GM12878 (cell line): ENCODE measurements around the gene SLC6A12. TPM values are rescaled to one million over a fixed set of nuclear protein-coding genes. Genes with fewer than 3 reads are reported as not detected.

Experiments
- ATAC-seq: fragments of 200-7000 bp; cut with Tn5 transposase; 3 replicates; pipeline ENCODE4 v1.9.1; 2020; ENCODE audit warnings: mild to moderate bottlenecking, moderate library complexity
- BruUV-seq: library from RNA; stranded (reverse); fragments of 400-500 nt; replicated peaks from 2 replicates; lab custom pipeline; 2021; lab: Mats Ljungman, UMichigan
- CTCF ChIA-PET: fragments of 300-600 bp; sonication (Branson Sonifier 250); formaldehyde crosslinking; extraction: SDS; loops from one replicate; lab custom pipeline; 2021; ENCODE audit warnings: inconsistent platforms; lab: Yijun Ruan, JAX
- POLR2A ChIA-PET: fragments of 350-600 bp; formaldehyde crosslinking; extraction: SDS; loops from one replicate; lab custom pipeline; 2021; ENCODE audit warnings: inconsistent platforms; lab: Charles Lee
- RAD21 ChIA-PET: fragments of 300-600 bp; sonication (Branson Sonifier 250); formaldehyde crosslinking; loops from one replicate; lab custom pipeline; 2023; ENCODE audit warnings: antibody characterized with exemption; ENCODE audit not compliant: unreplicated experiment; lab: Charles Lee
- SMC1A ChIA-PET: fragments of 300-600 bp; sonication (Branson Sonifier 250); formaldehyde crosslinking; loops from one replicate; lab custom pipeline; 2023; ENCODE audit not compliant: unreplicated experiment, uncharacterized antibody; lab: Charles Lee
- DNase-seq: peaks from one replicate; pipeline ENCODE4 v3.0.0-alpha.2; 2011; ENCODE audit warnings: low read depth, low spot score
- FAIRE-seq: peaks from 3 replicates; lab custom pipeline; 2011; peaks lifted over from hg19 to GRCh38; lab: Jason Lieb, UNC
- H2AFZ ChIP-seq: 2 replicates; pipeline ENCODE4 v1.6.0; 2011; ENCODE audit warnings: low read depth, low read length, control low read depth; ENCODE audit not compliant: control insufficient read depth
- H3K27ac ChIP-seq: 2 replicates; pipeline ENCODE4 v1.5.1; 2011; ENCODE audit warnings: control low read depth; ENCODE audit not compliant: control insufficient read depth, insufficient read depth
- H3K27me3 ChIP-seq, 2 experiments: replicated peaks in 1 of 2; 2 replicates each; pipeline versions ENCODE4 v1.6.0 to v1.6.1; 2011; ENCODE audit warnings: low read length in 1 of 2; ENCODE audit not compliant: control insufficient read depth in 2 of 2, insufficient read depth in 2 of 2
- H3K36me3 ChIP-seq, 2 experiments: 2 replicates each; pipeline ENCODE4 v1.5.1; 2011; ENCODE audit warnings: low read length in 1 of 2; ENCODE audit not compliant: control insufficient read depth in 2 of 2, insufficient read depth in 2 of 2
- H3K4me1 ChIP-seq: 2 replicates; pipeline ENCODE4 v1.6.1; 2011; ENCODE audit warnings: mild to moderate bottlenecking, low read length, moderate library complexity, mixed read lengths; ENCODE audit not compliant: control insufficient read depth, insufficient read depth
- H3K4me2 ChIP-seq: 2 replicates; pipeline ENCODE4 v1.6.0; 2011; ENCODE audit warnings: control low read depth; ENCODE audit not compliant: control insufficient read depth, insufficient read depth
- H3K4me3 ChIP-seq: fragments of 200-600 bp; sonication (generic); 2 replicates; pipeline ENCODE4 v1.5.1; 2016
- H3K79me2 ChIP-seq: 2 replicates; pipeline ENCODE4 v1.6.0; 2011; ENCODE audit warnings: low read length; ENCODE audit not compliant: control insufficient read depth, insufficient read depth
- H3K9ac ChIP-seq: 2 replicates; pipeline ENCODE4 v1.8.0; 2011; ENCODE audit warnings: low read length, control low read depth, mixed read lengths; ENCODE audit not compliant: control insufficient read depth, insufficient read depth
- H3K9me3 ChIP-seq: replicated peaks from 3 replicates; pipeline ENCODE4 v1.5.1; 2011; ENCODE audit warnings: mild to moderate bottlenecking, low read length; ENCODE audit not compliant: control insufficient read depth, insufficient read depth
- H4K20me1 ChIP-seq: 2 replicates; pipeline ENCODE4 v1.6.0; 2011; ENCODE audit not compliant: control insufficient read depth, insufficient read depth
- CHD4 ChIP-seq: fragments of 200-600 bp; sonication (generic); IDR thresholded peaks from 2 replicates; pipeline ENCODE4 v1.6.1; 2016; ENCODE audit warnings: mild to moderate bottlenecking
- DPF2 ChIP-seq: fragments of 450-650 bp; IDR thresholded peaks from 2 replicates; pipeline ENCODE4 v1.6.1; 2017; ENCODE audit warnings: mild to moderate bottlenecking
- LARP7 ChIP-seq: fragments of 450-650 bp; IDR thresholded peaks from 2 replicates; pipeline ENCODE4 v1.6.1; 2017; ENCODE audit warnings: mild to moderate bottlenecking
- NFXL1 ChIP-seq: fragments of 450-650 bp; IDR thresholded peaks from 2 replicates; pipeline ENCODE4 v1.6.1; 2017; ENCODE audit warnings: antibody characterized with exemption, mild to moderate bottlenecking, borderline replicate concordance
- NFYB ChIP-seq: IDR thresholded peaks from 2 replicates; pipeline ENCODE4 v1.6.1; 2011; ENCODE audit warnings: low read depth, mild to moderate bottlenecking, low read length, improper control_type of control experiment, moderate library complexity; ENCODE audit not compliant: insufficient read depth
- RB1 ChIP-seq: fragments of 450-650 bp; formaldehyde crosslinking; IDR thresholded peaks from 2 replicates; pipeline ENCODE4 v1.6.1; 2017; ENCODE audit warnings: mild to moderate bottlenecking, borderline replicate concordance
- REST ChIP-seq: IDR thresholded peaks from 2 replicates; pipeline ENCODE4 v1.6.1; 2012; ENCODE audit warnings: mild to moderate bottlenecking, low read depth, low read length
- SIX5 ChIP-seq: IDR thresholded peaks from 2 replicates; pipeline ENCODE4 v1.6.1; 2011; ENCODE audit warnings: mild to moderate bottlenecking, low read depth, low read length, moderate library complexity; ENCODE audit not compliant: severe bottlenecking
- SREBF2 ChIP-seq: IDR thresholded peaks from 2 replicates; pipeline ENCODE4 v1.6.1; 2012; ENCODE audit warnings: mild to moderate bottlenecking, low read length
- SUPT20H ChIP-seq: IDR thresholded peaks from 2 replicates; pipeline ENCODE4 v1.6.1; 2011; ENCODE audit warnings: low read depth, mild to moderate bottlenecking, low read length, moderate library complexity, borderline replicate concordance; ENCODE audit not compliant: control insufficient read depth
- TARDBP ChIP-seq: IDR thresholded peaks from 2 replicates; pipeline ENCODE4 v1.6.1; 2016; ENCODE audit warnings: borderline replicate concordance
- ZBTB33 ChIP-seq: fragments of 450-650 bp; IDR thresholded peaks from 2 replicates; pipeline ENCODE4 v1.6.1; 2017; ENCODE audit warnings: mild to moderate bottlenecking
- WGBS: methylation state at CpG from one replicate; pipeline ENCODE4 v1.1.6; 2016; ENCODE audit warnings: low lambda C conversion rate; ENCODE audit not compliant: insufficient replicate concordance, insufficient coverage; ENCODE audit errors: missing lambda C conversion rate; 5-methylcytosine and 5-hydroxymethylcytosine counted together
- in situ Hi-C: fragments of 300-500 bp; cut with MboI; formaldehyde crosslinking; loops from 9 replicates; pipeline ENCODE4 v1.14.3; 2018; ENCODE audit warnings: mixed read lengths
- intact Hi-C: fragments of 100-400 bp; cut with micrococcal nuclease; formaldehyde crosslinking; loops from one replicate; pipeline ENCODE4 v1.14.2; 2022; ENCODE audit not compliant: unreplicated experiment
- polyA plus RNA-seq, 11 experiments: library from polyadenylated mRNA; depleted of rRNA in 4 of 11; unstranded in 6 of 11; stranded (reverse) in 5 of 11; fragments of >200 nt; fragmentation: Nextera tagmentation in 4 of 11; fragmentation: Illumina TruSeq in 1 of 11; extraction: Ambion mirVana in 4 of 11; extraction: Trizol in 1 of 11; gene quantifications; 1 replicate in 1 of 11; 2 replicates in 10 of 11; pipeline versions ENCODE4 v1.2.1 to v1.2.3, GENCODE V29; 2011 to 2016; ENCODE audit warnings: inconsistent platforms in 2 of 11, missing spikeins in 2 of 11, low read depth in 1 of 11
- total RNA-seq, 4 experiments: library from RNA; depleted of rRNA in 3 of 4; stranded (reverse); fragments of >200 nt in 3 of 4; fragmentation: Illumina TruSeq in 1 of 4; extraction: Trizol in 1 of 4; gene quantifications; 2 replicates each; pipeline versions ENCODE4 v1.2.1 to v1.2.3, GENCODE V29; 2013 to 2021

SLC6A12 gene
- total and polyA plus RNA-seq, 10 of the 15 experiments (the other 5 are each of a cell fraction or from before 2014, with no cell fraction given), result 0.06 to 0.11 (median 0.07) TPM; not detected in 7

GRCh38 chr12:263574-263973 is 49.6 kb upstream of the SLC6A12 start:
- FAIRE-seq, result no peak
- no peak overlapping the region for H3K4me3 ChIP-seq
- intact Hi-C loops, result no loop called here
- ChIA-PET CTCF (no interaction called here), SMC1A (no interaction called here), POLR2A (no interaction called here)
- no peak overlapping the region for H2AFZ ChIP-seq
- no peak for ATAC-seq
- no peaks in the 10 kb centered on the region for H3K9me3 ChIP-seq
- 82% methylated on average over 9 of the region's 9 CpGs for WGBS
- in situ Hi-C loops, result no loop called here
- H3K27ac ChIP-seq, result no peak overlapping the region
- H3K79me2 ChIP-seq, result no peaks in the 10 kb centered on the region
- no TSS peak for BruUV-seq
- no peak overlapping the region for H3K4me2 ChIP-seq
- H3K36me3 ChIP-seq, result no peaks in the 10 kb centered on the region
- DNase-seq, result no peak
- no peaks in the 10 kb centered on the region for H3K4me1 ChIP-seq
- peaks cover 0 to 4% of the 10 kb centered on the region in 2 experiments; a peak in 1 of 4 replicates for H3K27me3 ChIP-seq
- no peak for TF ChIP-seq TARDBP
- no peak for TF ChIP-seq RB1
- TF ChIP-seq LARP7, result no peak
- no peak for TF ChIP-seq NFYB
- TF ChIP-seq DPF2, result no peak
- no peak for TF ChIP-seq SIX5
- TF ChIP-seq NFXL1, result no peak
- no peak for TF ChIP-seq SREBF2
- TF ChIP-seq REST, result no peak
- no peak for TF ChIP-seq CHD4
- no peak for TF ChIP-seq ZBTB33
- TF ChIP-seq SUPT20H, result no peak
- TF ChIP-seq, all 136 proteins: peak for 0
- Histone ChIP-seq H4K20me1 (no peaks in the 10 kb centered on the region), H3K9ac (no peak overlapping the region)
- RAD21 ChIA-PET, result no interaction called here
